OCI-LY3 (cell line): ENCODE results near the gene OTUD7B.

Experiments
- CTCF ChIP-seq: fragments of 200-600, 300-600 bp; sonication (generic); IDR thresholded peaks from 2 replicates; pipeline ENCODE4 v1.5.1; 2014; ENCODE audit warnings: antibody characterized with exemption, low read length, low read depth
- EZH2phosphoT487 ChIP-seq: fragments of 200-600 bp; shearing (Covaris generic); IDR thresholded peaks from 2 replicates; pipeline ENCODE4 v1.6.1; 2018; ENCODE audit warnings: antibody characterized with exemption, mixed run types, low read depth

- TF ChIP-seq EZH2phosphoT487 (no peak), CTCF (no peak)
Measured at GRCh38 chr1:150005606-150006005, 4.9 kb downstream of the OTUD7B start.
